Fibroblast of lung (primary cell): ENCODE measurements around the gene TUBGCP6. TPM values are rescaled to one million over a fixed set of nuclear protein-coding genes. Genes with fewer than 3 reads are reported as not detected.

ENCODE experiments used
- DNase-seq, 2 donors: peaks; one replicate each; pipeline versions ENCODE4 v3.0.0 to v3.0.0-alpha.2; 2010; ENCODE audit warnings: low read depth in 2 of 2
- H2AFZ ChIP-seq: 2 replicates; pipeline ENCODE4 v1.5.1; 2012; ENCODE audit warnings: low read length, control low read depth, inconsistent platforms
- H3K27ac ChIP-seq: 2 replicates; pipeline ENCODE4 v1.5.1; 2011; ENCODE audit warnings: low read length, control low read depth; ENCODE audit not compliant: insufficient read depth
- H3K27me3 ChIP-seq: 2 replicates; pipeline ENCODE4 v1.5.1; 2011; ENCODE audit warnings: mild to moderate bottlenecking, low read length; ENCODE audit not compliant: control insufficient read depth, insufficient read depth
- H3K36me3 ChIP-seq: 2 replicates; pipeline ENCODE4 v1.5.1; 2011; ENCODE audit warnings: low read length; ENCODE audit not compliant: control insufficient read depth, insufficient read depth
- H3K4me1 ChIP-seq: 2 replicates; pipeline ENCODE4 v1.5.1; 2011; ENCODE audit warnings: low read length; ENCODE audit not compliant: control insufficient read depth, insufficient read depth; ENCODE audit errors: extremely low read depth
- H3K4me2 ChIP-seq: 2 replicates; pipeline ENCODE4 v1.5.1; 2011; ENCODE audit warnings: low read length, control low read depth; ENCODE audit not compliant: insufficient read depth; ENCODE audit errors: extremely low read depth
- H3K4me3 ChIP-seq, 4 experiments: fragments of 200-600 bp in 1 of 4; sonication (generic) in 1 of 4; replicated peaks in 1 of 4; 2 replicates each; pipeline ENCODE4 v1.5.1; 2011 to 2016; ENCODE audit warnings: low read length in 4 of 4, low read depth in 3 of 4, mild to moderate bottlenecking in 3 of 4, control low read depth in 2 of 4, inconsistent platforms in 1 of 4, mixed read lengths in 1 of 4; ENCODE audit not compliant: insufficient read depth in 1 of 4; ENCODE audit errors: control extremely low read depth in 1 of 4
- H3K79me2 ChIP-seq: 2 replicates; pipeline ENCODE4 v1.5.1; 2012; ENCODE audit warnings: mild to moderate bottlenecking, low read length, inconsistent platforms; ENCODE audit not compliant: control insufficient read depth, insufficient read depth
- H3K9ac ChIP-seq: 2 replicates; pipeline ENCODE4 v1.5.1; 2011; ENCODE audit warnings: mild to moderate bottlenecking, low read length, control low read depth; ENCODE audit not compliant: insufficient read depth
- H3K9me3 ChIP-seq: 2 replicates; pipeline ENCODE4 v1.5.1; 2012; ENCODE audit warnings: low read depth, low read length; ENCODE audit not compliant: control insufficient read depth, insufficient read depth
- H4K20me1 ChIP-seq: 2 replicates; pipeline ENCODE4 v1.5.1; 2011; ENCODE audit warnings: low read length; ENCODE audit not compliant: control insufficient read depth, insufficient read depth; ENCODE audit errors: extremely low read depth
- EZH2 ChIP-seq: IDR thresholded peaks from 2 replicates; pipeline ENCODE4 v1.5.1; 2012; ENCODE audit warnings: low read length, control low read depth, mild to moderate bottlenecking; ENCODE audit errors: missing control alignments
- polyA plus RNA-seq, 2 donors: library from polyadenylated mRNA; depleted of rRNA in 1 of 2; stranded (reverse) in 1 of 2; unstranded in 1 of 2; fragments of >200 nt; gene quantifications; 2 replicates each; pipeline ENCODE4 v1.2.1, GENCODE V29; 2011 to 2012; ENCODE audit warnings: missing spikeins in 1 of 2
- total RNA-seq: library from RNA; depleted of rRNA; stranded (reverse); fragments of >200 nt; gene quantifications from 2 replicates; pipeline ENCODE4 v1.2.1, GENCODE V29; 2014
- TF ChIP-seq, protein P1 (sequence below), 2 donors: IDR thresholded peaks in 1 of 2; conservative IDR thresholded peaks in 1 of 2; 1 replicate in 1 of 2; 2 replicates in 1 of 2; pipeline ENCODE4 v1.5.1; 2011 to 2012; ENCODE audit warnings: low read length in 2 of 2, control low read depth in 1 of 2, inconsistent platforms in 1 of 2, low read depth in 1 of 2, mild to moderate bottlenecking in 1 of 2

Gene TUBGCP6
- total and polyA plus RNA-seq, 2 donors (not counting 1 experiment from before 2014, with no cell fraction given) = 6.7 to 23.8 TPM

- Histone ChIP-seq H3K4me2 (no peak overlapping the region), H2AFZ (no peak overlapping the region), H3K4me3 (no peak overlapping the region), H3K27ac (no peak overlapping the region), H3K9me3 (no peaks in the 10 kb centered on the region), H3K9ac (no peak overlapping the region), H3K27me3 (no peaks in the 10 kb centered on the region), H3K79me2 (peaks cover 15% of the 10 kb centered on the region), H3K36me3 (peaks cover 49% of the 10 kb centered on the region), H3K4me1 (no peaks in the 10 kb centered on the region), H4K20me1 (peaks cover 4% of the 10 kb centered on the region)
- DNase-seq = no peak
- TF ChIP-seq, protein P1, sequence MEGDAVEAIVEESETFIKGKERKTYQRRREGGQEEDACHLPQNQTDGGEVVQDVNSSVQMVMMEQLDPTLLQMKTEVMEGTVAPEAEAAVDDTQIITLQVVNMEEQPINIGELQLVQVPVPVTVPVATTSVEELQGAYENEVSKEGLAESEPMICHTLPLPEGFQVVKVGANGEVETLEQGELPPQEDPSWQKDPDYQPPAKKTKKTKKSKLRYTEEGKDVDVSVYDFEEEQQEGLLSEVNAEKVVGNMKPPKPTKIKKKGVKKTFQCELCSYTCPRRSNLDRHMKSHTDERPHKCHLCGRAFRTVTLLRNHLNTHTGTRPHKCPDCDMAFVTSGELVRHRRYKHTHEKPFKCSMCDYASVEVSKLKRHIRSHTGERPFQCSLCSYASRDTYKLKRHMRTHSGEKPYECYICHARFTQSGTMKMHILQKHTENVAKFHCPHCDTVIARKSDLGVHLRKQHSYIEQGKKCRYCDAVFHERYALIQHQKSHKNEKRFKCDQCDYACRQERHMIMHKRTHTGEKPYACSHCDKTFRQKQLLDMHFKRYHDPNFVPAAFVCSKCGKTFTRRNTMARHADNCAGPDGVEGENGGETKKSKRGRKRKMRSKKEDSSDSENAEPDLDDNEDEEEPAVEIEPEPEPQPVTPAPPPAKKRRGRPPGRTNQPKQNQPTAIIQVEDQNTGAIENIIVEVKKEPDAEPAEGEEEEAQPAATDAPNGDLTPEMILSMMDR (conservative IDR thresholded peaks at IDR 0.05 in 1 of 2, IDR thresholded peaks at IDR 0.05 in 1 of 2; ENCODE audit: low read depth in 1 of 2, low read length in 2 of 2) = no peak
- TF ChIP-seq EZH2 = no peak
These were observed 28.7 kb downstream of the TUBGCP6 start for GRCh38 chr22:50216055-50216683.

DNA sequence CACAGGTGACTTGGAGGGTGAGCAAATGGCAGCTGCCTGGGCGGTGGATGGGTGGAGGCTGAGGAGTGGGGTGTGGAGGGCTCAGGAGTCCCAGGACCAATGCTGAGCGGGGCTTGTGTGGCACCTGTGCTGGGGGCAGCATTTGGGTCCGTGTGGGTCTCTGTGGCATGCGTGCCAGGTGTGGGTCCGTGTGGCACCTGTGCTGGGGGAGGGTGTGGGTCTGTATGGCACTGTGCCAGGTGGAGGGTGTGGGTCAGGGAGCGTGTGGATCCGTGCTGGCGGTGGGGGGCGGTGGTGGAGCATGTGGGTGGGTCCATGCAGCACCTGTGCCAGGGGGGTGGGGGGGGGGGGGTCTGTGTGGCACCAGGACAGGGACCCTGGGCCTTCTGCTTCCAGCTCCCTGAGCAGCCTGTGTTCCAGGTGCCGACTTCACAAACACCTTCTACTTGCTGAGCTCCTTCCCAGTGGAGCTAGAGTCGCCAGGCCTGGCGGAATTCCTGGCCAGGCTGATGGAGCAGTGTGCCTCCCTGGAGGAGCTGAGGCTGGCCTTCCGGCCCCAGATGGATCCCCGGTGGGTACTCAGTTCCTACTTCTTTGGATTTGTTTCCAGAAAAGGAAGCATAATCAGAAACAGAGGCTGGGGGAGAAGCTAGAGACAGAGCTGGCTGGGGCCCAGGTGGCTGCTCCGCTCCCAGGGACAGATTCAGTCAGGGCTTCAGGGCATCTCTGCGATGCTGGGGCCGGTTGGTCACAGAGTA, 29.3 kb downstream of the TUBGCP6 start:
- H4K20me1 ChIP-seq = peaks cover 4% of the 10 kb centered on the region

DNA sequence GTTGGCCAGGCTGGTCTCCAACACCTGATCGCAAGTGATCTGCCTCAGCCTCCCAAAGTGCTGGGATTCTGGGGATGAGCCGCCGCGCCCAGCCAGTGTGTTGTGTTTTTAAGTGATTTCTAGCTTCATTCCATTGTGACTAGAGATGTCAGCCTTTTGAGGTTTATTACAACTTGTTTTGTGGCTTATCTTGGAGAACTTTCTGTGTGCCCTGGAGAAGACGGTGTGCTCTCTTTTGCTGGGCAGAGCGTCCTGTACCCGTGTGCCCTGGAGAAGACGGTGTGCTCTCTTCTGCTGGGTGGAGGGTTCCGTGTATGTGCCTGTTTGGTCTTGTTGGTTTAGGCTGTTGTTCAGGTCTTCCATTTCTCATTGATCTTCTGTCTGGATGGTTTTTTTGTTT, 31.6 kb downstream of the TUBGCP6 start:
- Histone ChIP-seq H3K4me1 (no peaks in the 10 kb centered on the region), H3K4me2 (no peak overlapping the region), H3K27ac (no peak overlapping the region), H3K4me3 (no peak overlapping the region), H3K9me3 (no peaks in the 10 kb centered on the region), H4K20me1 (peaks cover 4% of the 10 kb centered on the region), H2AFZ (no peak overlapping the region), H3K9ac (no peak overlapping the region), H3K27me3 (no peaks in the 10 kb centered on the region), H3K79me2 (peaks cover 19% of the 10 kb centered on the region), H3K36me3 (peaks cover 41% of the 10 kb centered on the region)
- no peak for DNase-seq
- no peak for TF ChIP-seq EZH2
- TF ChIP-seq, protein P1 (conservative IDR thresholded peaks at IDR 0.05 in 1 of 2, IDR thresholded peaks at IDR 0.05 in 1 of 2; ENCODE audit: low read depth in 1 of 2, low read length in 2 of 2) = no peak

More for the DNA sequence above, 29.3 kb downstream of the TUBGCP6 start:
- H3K4me3 ChIP-seq = no peak overlapping the region
- TF ChIP-seq, protein P1 (conservative IDR thresholded peaks at IDR 0.05 in 1 of 2, IDR thresholded peaks at IDR 0.05 in 1 of 2; ENCODE audit: low read depth in 1 of 2, low read length in 2 of 2) = no peak
- TF ChIP-seq EZH2 = no peak
- H3K4me2 ChIP-seq = no peak overlapping the region
- H3K4me1 ChIP-seq = no peaks in the 10 kb centered on the region
- DNase-seq = no peak
- no peaks in the 10 kb centered on the region for H3K27me3 ChIP-seq
- H3K36me3 ChIP-seq = peaks cover 49% of the 10 kb centered on the region
- no peak overlapping the region for H3K9ac ChIP-seq
- H3K79me2 ChIP-seq = peaks cover 18% of the 10 kb centered on the region
- H3K9me3 ChIP-seq = no peaks in the 10 kb centered on the region
- H2AFZ ChIP-seq = no peak overlapping the region
- no peak overlapping the region for H3K27ac ChIP-seq
